Fibroblast of villous mesenchyme (primary cell): ENCODE data around the gene DMBX1. TPM values are rescaled to one million over a fixed set of nuclear protein-coding genes. Genes with fewer than 3 reads are reported as not detected.
A peak's percentile ranks its signal among the peaks of the same experiment; 100 is the strongest.

Experiments used
- DNase-seq: peaks from one replicate; pipeline ENCODE4 v3.0.0-alpha.2; 2010; ENCODE audit warnings: low read depth
- H3K4me3 ChIP-seq: 2 replicates; pipeline ENCODE4 v1.5.1; 2011; ENCODE audit warnings: low read depth, mild to moderate bottlenecking, low read length
- total RNA-seq: library from RNA; depleted of rRNA; stranded (reverse); fragments of >200 nt; gene quantifications from 2 replicates; pipeline ENCODE4 v1.2.3, GENCODE V29; 2012
- TF ChIP-seq, protein P1 (sequence below): IDR thresholded peaks from 2 replicates; pipeline ENCODE4 v1.5.1; 2012; ENCODE audit warnings: low read depth, mild to moderate bottlenecking, low read length; ENCODE audit not compliant: insufficient read depth

Gene DMBX1
- total RNA-seq, 1 donor, result not detected

DNA sequence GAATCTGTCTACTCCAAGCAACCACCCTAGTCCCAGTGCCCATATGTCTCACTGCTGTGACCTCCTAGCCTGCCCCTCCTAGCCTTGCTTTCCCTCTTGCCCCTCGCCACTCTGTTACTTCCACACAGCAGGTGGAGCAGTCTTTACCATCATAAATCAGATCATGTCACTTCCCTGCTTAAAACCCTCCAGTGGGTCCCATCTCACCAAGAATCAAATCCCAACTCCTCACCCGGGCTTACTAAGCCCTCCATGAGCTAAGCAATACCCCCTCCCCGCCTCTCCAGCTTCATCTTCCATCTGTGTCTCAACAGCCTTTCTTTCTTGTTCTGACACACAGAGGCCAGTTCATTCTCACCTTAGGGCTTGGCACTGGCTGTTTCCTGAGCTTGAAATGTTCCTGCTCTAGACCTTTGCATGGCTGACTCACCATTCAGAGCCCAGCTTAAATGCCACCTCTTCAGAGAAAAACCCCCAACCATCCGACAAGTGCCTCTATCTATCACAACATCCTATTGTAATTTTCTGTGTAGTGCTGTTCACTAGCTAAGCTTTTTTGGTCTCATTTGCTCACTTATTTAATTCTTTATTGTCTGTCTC, 39.5 kb downstream of the DMBX1 start:
- TF ChIP-seq, protein P1, sequence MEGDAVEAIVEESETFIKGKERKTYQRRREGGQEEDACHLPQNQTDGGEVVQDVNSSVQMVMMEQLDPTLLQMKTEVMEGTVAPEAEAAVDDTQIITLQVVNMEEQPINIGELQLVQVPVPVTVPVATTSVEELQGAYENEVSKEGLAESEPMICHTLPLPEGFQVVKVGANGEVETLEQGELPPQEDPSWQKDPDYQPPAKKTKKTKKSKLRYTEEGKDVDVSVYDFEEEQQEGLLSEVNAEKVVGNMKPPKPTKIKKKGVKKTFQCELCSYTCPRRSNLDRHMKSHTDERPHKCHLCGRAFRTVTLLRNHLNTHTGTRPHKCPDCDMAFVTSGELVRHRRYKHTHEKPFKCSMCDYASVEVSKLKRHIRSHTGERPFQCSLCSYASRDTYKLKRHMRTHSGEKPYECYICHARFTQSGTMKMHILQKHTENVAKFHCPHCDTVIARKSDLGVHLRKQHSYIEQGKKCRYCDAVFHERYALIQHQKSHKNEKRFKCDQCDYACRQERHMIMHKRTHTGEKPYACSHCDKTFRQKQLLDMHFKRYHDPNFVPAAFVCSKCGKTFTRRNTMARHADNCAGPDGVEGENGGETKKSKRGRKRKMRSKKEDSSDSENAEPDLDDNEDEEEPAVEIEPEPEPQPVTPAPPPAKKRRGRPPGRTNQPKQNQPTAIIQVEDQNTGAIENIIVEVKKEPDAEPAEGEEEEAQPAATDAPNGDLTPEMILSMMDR, result no peak
- H3K4me3 ChIP-seq, result no peak overlapping the region
- DNase-seq, result no peak

DNA sequence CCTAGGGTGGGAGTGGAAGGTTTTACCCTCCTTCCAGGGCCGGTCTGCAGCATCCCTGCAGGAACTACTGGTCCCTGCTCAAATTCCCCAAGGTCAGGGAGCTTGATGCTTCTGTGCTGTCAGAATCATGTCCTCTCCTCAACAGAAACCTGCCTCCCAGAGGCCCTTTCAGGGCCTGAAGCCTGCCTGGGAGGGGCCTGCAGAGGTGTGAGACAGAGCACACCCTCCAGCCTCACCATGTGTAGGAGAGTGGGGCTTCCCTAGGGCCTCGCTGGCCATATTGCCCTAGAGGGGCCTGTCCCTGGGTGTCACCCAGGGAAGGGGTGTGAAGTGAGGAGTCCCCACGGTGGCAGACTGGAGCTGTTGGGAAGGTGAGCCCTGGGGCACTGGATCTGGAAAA, 40.7 kb downstream of the DMBX1 start:
- TF ChIP-seq, protein P1, result no peak
- no peak for DNase-seq

DNA sequence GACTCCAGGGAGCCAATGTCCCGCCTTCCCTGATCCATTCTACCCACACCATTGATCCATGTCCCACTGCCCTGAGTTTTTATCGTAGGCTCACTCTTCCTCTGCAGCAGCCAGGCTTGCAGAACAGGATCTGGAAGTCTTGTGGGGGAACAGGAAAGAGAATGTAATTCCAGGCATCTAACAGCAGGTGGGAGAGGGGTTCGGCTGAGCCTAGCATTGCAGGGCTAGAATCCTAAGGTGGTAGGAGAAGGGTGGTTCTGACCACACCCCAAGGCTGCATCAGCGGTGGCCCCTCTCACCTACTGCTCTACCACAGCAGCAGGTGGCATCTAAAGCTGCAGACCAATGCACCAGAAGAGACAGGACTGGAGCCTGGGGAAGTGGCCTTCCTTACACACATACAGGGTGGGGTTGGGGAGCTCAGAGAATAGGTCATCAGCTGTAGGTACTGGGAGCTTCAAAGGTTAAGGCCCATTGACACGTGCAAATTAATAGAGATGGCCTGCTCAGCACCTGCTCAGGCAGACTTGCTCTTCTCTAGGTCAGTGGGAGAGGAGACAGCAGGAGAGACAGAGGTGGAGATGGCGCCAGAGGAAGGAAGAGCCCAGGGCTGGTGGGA, 41.3 kb downstream of the DMBX1 start:
- DNase-seq, result no peak

More for the DNA sequence above, 40.7 kb downstream of the DMBX1 start:
- H3K4me3 ChIP-seq, result no peak overlapping the region

DNA sequence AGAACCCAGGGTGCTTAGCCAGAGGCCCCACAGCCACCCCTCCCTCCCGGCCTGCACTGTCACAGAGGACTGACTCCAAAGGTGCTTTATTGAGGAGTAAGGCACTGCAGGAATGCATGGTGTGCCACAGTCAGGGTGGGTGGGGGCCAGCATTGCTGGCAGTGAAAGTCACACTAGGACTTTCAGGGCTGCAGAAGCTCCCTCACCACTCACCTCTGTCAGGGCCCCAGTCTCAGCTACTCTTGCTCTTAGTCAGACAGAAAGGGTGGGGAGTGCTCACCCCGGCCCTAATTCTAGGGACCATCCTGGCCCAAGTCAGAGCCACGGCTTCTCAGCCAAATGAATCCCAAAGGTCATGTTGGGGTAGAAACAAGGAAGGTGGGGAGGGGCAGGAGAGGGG, 42.5 kb downstream of the DMBX1 start:
- DNase-seq, result no peak
- TF ChIP-seq, protein P1, result no peak
- no peak overlapping the region for H3K4me3 ChIP-seq

More for the DNA sequence above, 41.3 kb downstream of the DMBX1 start:
- TF ChIP-seq, protein P1, result peak; percentile 15
- H3K4me3 ChIP-seq, result no peak overlapping the region

DNA sequence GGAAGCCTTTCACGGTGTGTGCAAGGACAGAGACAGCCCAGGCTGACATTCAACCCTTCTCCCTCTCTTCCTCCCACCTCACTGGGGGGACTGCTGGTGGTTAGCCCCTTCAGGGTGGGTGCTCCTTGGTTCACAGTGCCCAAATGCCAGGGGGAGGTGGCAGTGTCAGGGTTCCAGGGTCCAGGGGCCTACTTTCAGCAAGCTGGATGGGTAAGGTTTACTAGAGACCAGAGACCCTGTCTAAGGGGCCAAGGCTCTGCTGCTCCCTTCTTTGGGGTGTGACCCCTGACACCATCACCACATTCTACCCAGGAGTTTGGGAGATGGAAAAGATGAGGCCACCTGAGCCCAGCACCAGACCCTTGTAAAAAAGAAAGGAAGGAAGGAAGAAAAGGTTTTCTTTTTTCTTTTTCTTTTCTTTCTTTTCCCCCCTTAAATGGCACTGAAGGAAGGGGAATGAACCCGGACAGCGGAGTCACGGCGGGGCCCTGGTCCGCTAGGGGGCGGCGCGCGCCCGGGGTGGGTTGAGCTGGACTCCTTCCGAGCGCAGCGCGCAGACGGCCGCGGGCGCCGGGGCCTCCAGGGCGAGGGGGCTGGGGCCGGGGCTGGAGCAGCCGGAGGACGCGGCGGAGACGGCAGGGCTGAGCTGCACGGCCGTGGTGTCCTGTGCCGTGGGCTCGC, 43.0 kb downstream of the DMBX1 start:
- H3K4me3 ChIP-seq, result no peak overlapping the region
- peak; percentile 43 for DNase-seq

DNA sequence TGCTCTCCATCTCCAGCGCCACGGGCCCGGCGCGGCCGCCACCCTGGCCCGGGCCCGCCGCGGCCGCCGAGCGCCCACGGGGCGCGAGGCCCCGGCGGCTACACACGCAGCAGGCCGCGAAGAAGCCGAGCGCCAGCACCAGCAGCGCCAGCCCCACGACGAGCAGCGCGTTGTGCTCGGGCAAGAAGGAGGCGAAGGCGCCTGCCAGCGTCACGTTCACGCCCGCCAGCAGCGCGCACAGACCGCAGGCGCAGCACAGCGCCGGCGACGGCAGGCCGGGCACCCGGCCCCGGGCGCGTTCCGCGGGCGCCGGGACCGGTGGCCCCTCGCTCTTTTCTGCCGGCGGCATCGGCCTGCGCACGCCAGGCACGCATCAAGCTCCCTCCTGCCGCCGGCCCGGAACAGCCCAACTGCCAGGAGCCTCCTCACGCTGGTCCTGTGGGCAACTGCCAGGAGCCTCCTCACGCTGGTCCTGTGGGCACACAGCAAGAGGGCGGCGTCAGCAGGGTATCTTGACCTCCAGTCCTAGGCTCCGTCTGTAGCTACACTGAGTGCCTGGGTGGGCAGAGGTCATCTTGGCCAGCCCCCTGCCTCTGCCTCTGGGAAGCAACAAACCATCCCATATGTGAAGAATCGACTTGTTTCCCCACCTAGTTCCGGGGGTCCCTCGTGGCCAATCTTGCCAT, 43.7 kb downstream of the DMBX1 start:
- TF ChIP-seq, protein P1, result no peak
- peak; percentile 26 for DNase-seq
- H3K4me3 ChIP-seq, result peak overlapping the region; percentile 15

More for the DNA sequence above, 43.0 kb downstream of the DMBX1 start:
- TF ChIP-seq, protein P1, result peak; percentile 64
